Measurements from ENCODE around the gene CDKN2AIPNL.

The CDKN2AIPNL gene

DNA sequence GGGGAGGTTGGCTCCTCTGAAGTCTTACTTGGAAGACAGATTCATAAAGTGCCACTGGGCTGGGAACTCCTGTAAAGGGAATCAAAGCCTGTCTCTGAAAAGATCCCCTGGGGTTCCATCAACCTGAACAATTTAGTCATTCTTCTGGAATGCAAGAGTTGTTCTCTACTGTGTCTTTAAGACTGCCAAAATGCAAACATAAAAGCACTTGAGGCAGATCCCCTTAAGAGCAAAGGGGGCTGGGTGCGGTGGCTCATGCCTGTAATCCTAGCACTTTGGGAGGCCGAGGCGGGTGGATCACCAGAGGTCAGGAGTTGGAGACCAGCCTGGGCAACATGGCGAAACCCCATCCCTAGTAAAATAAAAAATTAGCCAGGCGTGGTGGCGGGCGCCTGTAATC lies 16.7 kb downstream of the CDKN2AIPNL start:
- Histone ChIP-seq H3K9me3 (ENCODE audit: control insufficient read depth, insufficient read depth, low read depth, low read length) (no peaks in the 10 kb centered on the region), H3K27ac (ENCODE audit: extremely low read depth, low read depth, low read length) (no peak overlapping the region), H3K4me1 (ENCODE audit: control insufficient read depth, insufficient read depth, low read length) (no peaks in the 10 kb centered on the region), H3K36me3 (ENCODE audit: control insufficient read depth in 2 of 2, insufficient read depth in 1 of 2, low read length in 2 of 2) (peaks cover 46 to 92% of the 10 kb centered on the region in 2 experiments), H3K4me3 (ENCODE audit: low read depth, low read length) (no peak overlapping the region)
- POLR2A ChIA-PET: interaction anchor here (2.0 kb wide), 1 partner anchor 23 kb away, joined by 6 read pairs; the partner anchor contains the start of gene UBE2B
- TF ChIP-seq GLIS1 (tag by site-specific recombination; IDR thresholded peaks at IDR 0.05): peak; percentile 48; the same call in 1 of the 2 replicates
- no peak for TF ChIP-seq ZNF707 (tag by site-specific recombination; IDR thresholded peaks at IDR 0.05)
- CTCF ChIA-PET: interaction anchor here (1.3 to 1.8 kb wide), 2 partner anchors 10 to 16 kb away, joined by 5 to 6 read pairs; partner anchors contain the start of gene CDKN2AIPNL

GRCh38 chr5:134392301-134392700 lies 19.4 kb downstream of the CDKN2AIPNL start:
- no peaks in the 10 kb centered on the region for H3K9me3 ChIP-seq (ENCODE audit: control insufficient read depth, insufficient read depth, low read depth, low read length)
- peaks cover 55 to 93% of the 10 kb centered on the region in 2 experiments for H3K36me3 ChIP-seq (ENCODE audit: control insufficient read depth in 2 of 2, insufficient read depth in 1 of 2, low read length in 2 of 2)
- no peak overlapping the region for H3K27ac ChIP-seq (ENCODE audit: extremely low read depth, low read depth, low read length)
- H3K4me1 ChIP-seq (ENCODE audit: control insufficient read depth, insufficient read depth, low read length): no peaks in the 10 kb centered on the region
- ChIA-PET CTCF (interaction anchor here (0.6 to 1.0 kb wide), 4 partner anchors 11 to 195 kb away, joined by 3 read pairs; no protein-coding TSS in a partner anchor), POLR2A (interaction anchor here (0.7 kb wide), 1 partner anchor 17 kb away, joined by 4 read pairs; no protein-coding TSS in a partner anchor)
- no peak overlapping the region for H3K4me3 ChIP-seq (ENCODE audit: low read depth, low read length)
- TF ChIP-seq ZNF416 (tag by site-specific recombination; IDR thresholded peaks at IDR 0.05) (no peak), CTCF (tag by site-specific recombination; IDR thresholded peaks at IDR 0.05) (no peak), MYNN (tag by site-specific recombination; IDR thresholded peaks at IDR 0.05; ENCODE audit: borderline replicate concordance) (no peak), ZSCAN23 (tag by site-specific recombination; IDR thresholded peaks at IDR 0.05) (no peak), SALL2 (tag by site-specific recombination; IDR thresholded peaks at IDR 0.05; ENCODE audit: borderline replicate concordance) (no peak), ZNF174 (tag by site-specific recombination; IDR thresholded peaks at IDR 0.05) (no peak), ZNF391 (tag by site-specific recombination; IDR thresholded peaks at IDR 0.05; ENCODE audit: borderline replicate concordance, low read depth) (no peak), PRDM6 (tag by site-specific recombination; IDR thresholded peaks at IDR 0.05) (peak; percentile 59)

GRCh38 chr5:134387443-134387842 lies 24.2 kb downstream of the CDKN2AIPNL start:
- H3K4me1 ChIP-seq (ENCODE audit: control insufficient read depth, insufficient read depth, low read length): no peaks in the 10 kb centered on the region
- 0 out of 2 replicates have a peak, but pooled peaks have one; percentile 23 for TF ChIP-seq ZNF362 (tag by site-specific recombination; IDR thresholded peaks at IDR 0.05)
- TF ChIP-seq ZNF10 (tag by site-specific recombination; IDR thresholded peaks at IDR 0.05): no peak
- no peak overlapping the region for H3K4me3 ChIP-seq (ENCODE audit: low read depth, low read length)
- no peaks in the 10 kb centered on the region for H3K9me3 ChIP-seq (ENCODE audit: control insufficient read depth, insufficient read depth, low read depth, low read length)
- ChIA-PET POLR2A (no interaction called here), CTCF (interaction anchor here (1.2 kb wide), 1 partner anchor 84 kb away, joined by 3 read pairs; no protein-coding TSS in a partner anchor)
- peaks cover 79 to 85% of the 10 kb centered on the region in 2 experiments for H3K36me3 ChIP-seq (ENCODE audit: control insufficient read depth in 2 of 2, insufficient read depth in 1 of 2, low read length in 2 of 2)
- no peak overlapping the region for H3K27ac ChIP-seq (ENCODE audit: extremely low read depth, low read depth, low read length)

All from HEK293 (cell line).